AML-193 (cell line): ENCODE measurements around the gene CYP2A13.
"Not testable (repeated sequence)": the region's sequence is repeated elsewhere in the genome, so short reads cannot be mapped to it uniquely, and the experiment has no call there.

Experiments
- DNase-seq, 2 experiments: peaks; one replicate each; lab custom pipeline; 2025; lab: John Stamatoyannopoulos, UW

CYP2A13 gene

GRCh38 chr19:41120929-41121911 lies 33.0 kb downstream of the CYP2A13 start:
- not testable (repeated sequence) for DNase-seq

GRCh38 chr19:41122846-41123245 lies 34.6 kb downstream of the CYP2A13 start:
- not testable (repeated sequence) for DNase-seq

DNA sequence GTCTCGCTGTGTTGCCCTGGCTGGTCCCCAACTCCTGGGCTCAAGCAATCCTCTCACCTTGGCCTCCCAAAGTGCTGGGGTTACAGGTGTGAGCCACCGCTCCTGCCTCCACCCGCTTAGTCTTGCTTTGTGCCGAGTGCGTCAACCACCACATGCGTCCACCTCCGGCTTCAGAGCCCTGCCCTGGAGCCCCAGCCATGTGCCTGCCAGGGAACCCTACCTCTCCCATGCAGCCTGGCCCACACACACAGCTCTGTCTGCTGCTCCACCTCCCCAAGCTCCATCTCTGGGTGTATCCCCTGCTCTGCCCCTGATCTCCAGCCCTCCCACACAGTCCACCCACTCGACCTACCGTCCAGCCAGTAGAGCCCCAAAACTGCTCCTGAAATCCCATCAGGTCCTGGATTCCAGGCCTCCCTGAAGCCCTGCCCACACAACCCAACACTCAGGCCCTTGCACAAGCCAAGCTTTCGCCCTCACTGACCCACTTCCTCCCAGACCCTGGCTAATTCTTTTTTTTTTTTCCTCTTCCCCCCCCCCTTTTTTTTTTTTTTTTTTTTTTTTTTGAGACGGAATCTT lies 35.6 kb downstream of the CYP2A13 start:
- DNase-seq = no peak

DNA sequence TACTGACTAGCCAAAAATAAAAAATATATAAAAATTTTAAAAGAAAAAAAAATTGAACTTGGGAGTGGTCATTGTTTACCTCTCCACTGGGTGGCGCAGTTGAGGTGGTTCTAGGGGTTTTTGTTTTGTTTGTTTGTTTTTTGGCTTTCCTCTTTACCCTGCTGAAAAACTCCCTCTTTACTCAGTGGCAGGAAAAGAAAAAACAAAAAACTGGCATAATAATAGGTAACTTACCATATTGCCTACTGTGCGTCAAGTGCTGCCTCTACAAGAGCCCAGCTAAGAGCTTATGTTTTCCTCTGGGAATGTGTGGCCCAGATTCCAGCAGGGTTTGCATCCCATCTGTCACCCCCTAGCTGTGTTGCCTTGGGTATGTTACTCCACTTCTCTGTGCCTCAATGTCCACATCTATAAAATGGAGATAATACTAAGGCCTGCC lies 38.5 kb downstream of the CYP2A13 start:
- not testable (repeated sequence) for DNase-seq

GRCh38 chr19:41127362-41127761 lies 39.1 kb downstream of the CYP2A13 start:
- not testable (repeated sequence) for DNase-seq

- peak in 1 of 2 experiments; percentile 5 for DNase-seq
These were observed 39.6 kb downstream of the CYP2A13 start for GRCh38 chr19:41127801-41128300.

DNA sequence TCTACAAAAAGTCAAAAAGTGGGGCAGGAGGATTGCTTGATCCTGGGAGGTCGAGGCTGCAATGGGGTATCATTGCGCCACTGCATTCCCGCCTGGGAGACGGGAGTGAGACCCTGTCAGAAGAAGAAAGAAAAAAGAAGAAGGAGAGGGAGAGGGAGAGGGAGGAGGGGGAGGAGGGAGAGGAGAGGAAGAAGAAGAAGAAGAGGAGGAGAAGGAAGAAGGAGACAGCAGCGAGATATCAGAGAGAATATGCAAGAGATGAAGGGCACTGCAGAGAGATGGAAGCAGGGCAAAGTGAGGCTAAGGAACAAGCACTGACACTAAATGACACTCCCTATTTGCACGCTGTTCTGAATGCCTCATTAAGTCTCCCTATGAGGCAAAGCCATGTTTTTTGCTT lies 40.4 kb downstream of the CYP2A13 start:
- no peak for DNase-seq

- no peak for DNase-seq
These were observed 42.9 kb downstream of the CYP2A13 start for GRCh38 chr19:41131186-41131585.

- no peak for DNase-seq
These were observed 45.0 kb downstream of the CYP2A13 start for GRCh38 chr19:41133260-41133659.

DNA sequence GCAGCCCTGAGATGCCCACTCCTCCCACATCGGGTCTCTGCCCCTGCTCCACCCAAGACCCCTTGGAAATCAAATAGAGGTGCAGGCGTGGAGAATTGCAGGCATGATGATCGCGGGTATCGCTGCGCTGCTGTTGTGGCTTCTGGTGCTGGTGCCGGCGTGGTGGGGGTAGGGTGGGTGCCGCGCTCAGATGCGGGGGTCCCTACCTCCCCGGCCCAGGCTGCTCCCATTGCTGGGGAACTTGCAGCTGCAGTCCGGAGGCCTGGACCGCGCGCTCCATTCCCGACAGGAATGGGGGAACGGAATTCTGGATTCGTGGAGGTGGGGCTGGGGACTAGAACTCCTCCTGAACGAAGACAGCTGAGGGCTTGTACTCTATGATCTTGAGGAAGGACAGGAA lies 46.4 kb downstream of the CYP2A13 start:
- no peak for DNase-seq

- not testable (repeated sequence) for DNase-seq
These were observed 47.4 kb downstream of the CYP2A13 start for GRCh38 chr19:41135390-41136384.

DNA sequence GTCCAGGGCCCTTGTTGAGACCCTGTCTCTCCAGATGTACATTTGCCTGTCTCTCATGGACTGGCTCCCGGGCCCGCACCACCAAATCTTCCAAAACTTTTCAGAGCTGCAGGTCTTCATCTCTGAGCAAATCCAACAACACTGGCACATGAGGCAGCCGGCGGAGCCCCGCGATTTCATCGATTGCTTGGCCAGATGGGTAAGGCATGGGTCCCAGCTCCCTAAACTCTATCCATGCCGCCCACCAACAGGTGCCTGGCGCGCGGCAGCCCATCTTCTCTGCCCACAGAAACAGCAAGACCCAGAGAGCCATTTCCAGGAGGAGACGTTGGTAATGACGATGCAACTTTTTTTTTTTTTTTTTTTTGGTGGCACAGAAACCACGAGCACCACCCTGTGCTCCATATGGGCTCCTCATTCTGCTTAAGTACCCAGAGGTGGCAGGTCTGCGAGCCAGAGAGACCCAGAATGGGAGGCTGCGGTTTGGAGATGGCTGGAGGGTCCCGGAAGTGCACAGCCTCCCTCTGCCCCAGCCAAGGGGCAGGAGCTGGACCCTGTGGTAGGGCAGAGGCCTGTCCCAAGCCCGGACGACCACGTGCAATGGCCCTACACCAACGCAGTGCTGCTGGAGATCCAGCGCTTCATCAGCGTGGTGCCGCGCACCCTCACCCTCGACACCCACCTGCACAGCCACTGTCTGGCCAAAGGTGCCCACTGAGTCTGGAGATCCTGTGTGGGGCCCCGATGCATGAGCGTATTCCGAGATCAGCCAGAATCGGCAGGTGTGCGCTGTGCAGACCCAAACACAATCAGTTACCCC lies 48.6 kb downstream of the CYP2A13 start:
- DNase-seq = no peak

DNA sequence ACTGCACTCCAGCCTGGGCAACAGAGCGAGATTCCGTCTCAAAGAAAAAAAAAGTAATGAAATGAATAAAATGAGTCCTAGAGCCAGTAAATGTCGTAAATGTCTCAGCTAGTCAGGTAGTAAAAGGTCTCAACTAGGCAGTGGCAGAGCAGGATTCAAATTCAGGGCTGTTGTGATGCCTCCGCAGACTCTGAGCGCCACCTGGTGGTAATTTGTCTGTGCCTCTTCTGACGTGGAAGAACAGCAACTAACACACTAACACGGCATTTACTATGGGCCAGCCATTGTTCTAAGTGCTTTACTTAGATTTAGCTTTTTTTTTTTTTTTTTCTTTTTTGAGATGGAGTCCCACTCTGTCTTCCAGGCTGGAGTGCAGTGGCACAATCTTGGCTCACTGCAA lies 56.2 kb downstream of the CYP2A13 start:
- peak; percentile 61 to 73 for DNase-seq
